MCF 10A (cell line): Measurements from ENCODE around the gene LRCH2. TPM values are rescaled to one million over a fixed set of nuclear protein-coding genes. Genes with fewer than 3 reads are reported as not detected.
"Not testable (repeated sequence)": the region's sequence is repeated elsewhere in the genome, so short reads cannot be mapped to it uniquely, and the experiment has no call there.

Experiments used
- BruUV-seq: library from RNA; stranded (reverse); fragments of 400-500 nt; replicated peaks from 2 replicates; lab custom pipeline; 2021; lab: Mats Ljungman, UMichigan
- CTCF ChIA-PET: fragments of 300-600 bp; sonication (Branson Sonifier 250); formaldehyde crosslinking; extraction: SDS; loops from one replicate; lab custom pipeline; 2021; ENCODE audit warnings: antibody characterized with exemption, inconsistent platforms; lab: Yijun Ruan, JAX
- POLR2A ChIA-PET: fragments of 300-600, 350-650 bp; sonication (Branson Sonifier 250); formaldehyde crosslinking; extraction: SDS; loops from one replicate; lab custom pipeline; 2020; ENCODE audit warnings: antibody characterized with exemption, inconsistent platforms; lab: Yijun Ruan, JAX
- DNase-seq: peaks from one replicate; pipeline ENCODE4 v3.0.0-alpha.2; 2018; ENCODE audit not compliant: unreplicated experiment
- H3K27ac Mint-ChIP-seq: one replicate; pipeline ENCODE4 v1.8.0; 2022; ENCODE audit warnings: mild to moderate bottlenecking, low read depth, mixed read lengths; ENCODE audit not compliant: unreplicated experiment
- H3K27me3 Mint-ChIP-seq: one replicate; pipeline ENCODE4 v1.8.0; 2022; ENCODE audit warnings: mixed read lengths; ENCODE audit not compliant: insufficient read depth, unreplicated experiment
- H3K36me3 Mint-ChIP-seq: one replicate; pipeline ENCODE4 v1.8.0; 2022; ENCODE audit warnings: mild to moderate bottlenecking, moderate library complexity, mixed read lengths; ENCODE audit not compliant: insufficient read depth, unreplicated experiment
- H3K4me1 Mint-ChIP-seq: one replicate; pipeline ENCODE4 v1.8.0; 2022; ENCODE audit warnings: mixed read lengths; ENCODE audit not compliant: insufficient read depth, unreplicated experiment
- H3K4me3 Mint-ChIP-seq: one replicate; pipeline ENCODE4 v1.8.0; 2022; ENCODE audit warnings: mild to moderate bottlenecking, moderate library complexity, mixed read lengths; ENCODE audit not compliant: unreplicated experiment
- H3K9me3 Mint-ChIP-seq: one replicate; pipeline ENCODE4 v1.8.0; 2022; ENCODE audit warnings: mixed read lengths; ENCODE audit not compliant: unreplicated experiment
- CTCF ChIP-seq: fragments of 200-600 bp; IDR thresholded peaks from one replicate; pipeline ENCODE4 v1.8.0; 2022; ENCODE audit warnings: antibody characterized with exemption, mild to moderate bottlenecking; ENCODE audit not compliant: unreplicated experiment
- intact Hi-C: fragments of 100-400 bp; cut with micrococcal nuclease; formaldehyde crosslinking; loops from 2 replicates; pipeline ENCODE4 v1.14.1; 2022
- total RNA-seq: library from RNA; stranded (reverse); gene quantifications from 2 replicates; pipeline ENCODE4 v1.2.3, GENCODE V29; 2022

Gene LRCH2
- total RNA-seq, 1 experiment from 2014 or later = 0.68 TPM

- no peak for TF ChIP-seq CTCF
- POLR2A ChIA-PET = no interaction called here
- BruUV-seq = no TSS peak
- Mint-ChIP-seq H3K36me3 (no peaks in the 10 kb centered on the region), H3K4me3 (no peak overlapping the region), H3K27me3 (peaks cover 72% of the 10 kb centered on the region), H3K27ac (no peak overlapping the region), H3K4me1 (no peaks in the 10 kb centered on the region), H3K9me3 (peaks cover 6% of the 10 kb centered on the region)
- CTCF ChIA-PET = no interaction called here
- intact Hi-C loops = no loop called here
- no peak for DNase-seq
Observed at GRCh38 chrX:115214151-115214550, 19.7 kb downstream of the LRCH2 start.

- POLR2A ChIA-PET, BruUV-seq, H3K36me3 Mint-ChIP-seq, H3K9me3 Mint-ChIP-seq, intact Hi-C loops, H3K4me3 Mint-ChIP-seq, H3K27ac Mint-ChIP-seq, H3K4me1 Mint-ChIP-seq, DNase-seq, CTCF ChIA-PET: not testable (repeated sequence)
- peaks cover 52% of the 10 kb centered on the region for H3K27me3 Mint-ChIP-seq
Observed at GRCh38 chrX:115209547-115209946, 24.3 kb downstream of the LRCH2 start.

GRCh38 chrX:115204040-115204439 lies 29.9 kb downstream of the LRCH2 start:
- Mint-ChIP-seq H3K9me3 (peaks cover 8% of the 10 kb centered on the region), H3K36me3 (no peaks in the 10 kb centered on the region), H3K27me3 (peaks cover 50% of the 10 kb centered on the region), H3K4me3 (no peak overlapping the region), H3K4me1 (no peaks in the 10 kb centered on the region), H3K27ac (no peak overlapping the region)
- CTCF ChIA-PET = no interaction called here
- intact Hi-C loops = no loop called here
- no peak for DNase-seq
- POLR2A ChIA-PET = no interaction called here
- no peak for TF ChIP-seq CTCF
- BruUV-seq = no TSS peak

GRCh38 chrX:115192244-115192700 lies 41.6 kb downstream of the LRCH2 start:
- DNase-seq = no peak
- TF ChIP-seq CTCF = no peak
- ChIA-PET POLR2A (no interaction called here), CTCF (no interaction called here)
- no peaks in the 10 kb centered on the region for H3K36me3 Mint-ChIP-seq
- H3K4me3 Mint-ChIP-seq = no peak overlapping the region
- H3K9me3 Mint-ChIP-seq = peaks cover 14% of the 10 kb centered on the region
- intact Hi-C loops = no loop called here
- peaks cover 37% of the 10 kb centered on the region for H3K27me3 Mint-ChIP-seq
- H3K27ac Mint-ChIP-seq = no peak overlapping the region
- no TSS peak for BruUV-seq
- no peaks in the 10 kb centered on the region for H3K4me1 Mint-ChIP-seq
